GM18498 (cell line): ENCODE results near the gene PNMA8C.
"Not testable (repeated sequence)": the region's sequence is repeated elsewhere in the genome, so short reads cannot be mapped to it uniquely, and the experiment has no call there.

Source experiments
- ATAC-seq: cut with Tn5 transposase; IDR thresholded peaks from one replicate; pipeline ENCODE4 v1.9.1; 2021; ENCODE audit warnings: mild to moderate bottlenecking, moderate library complexity; ENCODE audit not compliant: unreplicated experiment

Gene PNMA8C

GRCh38 chr19:46390866-46391265, 37.9 kb downstream of the PNMA8C start:
- ATAC-seq: no peak

DNA sequence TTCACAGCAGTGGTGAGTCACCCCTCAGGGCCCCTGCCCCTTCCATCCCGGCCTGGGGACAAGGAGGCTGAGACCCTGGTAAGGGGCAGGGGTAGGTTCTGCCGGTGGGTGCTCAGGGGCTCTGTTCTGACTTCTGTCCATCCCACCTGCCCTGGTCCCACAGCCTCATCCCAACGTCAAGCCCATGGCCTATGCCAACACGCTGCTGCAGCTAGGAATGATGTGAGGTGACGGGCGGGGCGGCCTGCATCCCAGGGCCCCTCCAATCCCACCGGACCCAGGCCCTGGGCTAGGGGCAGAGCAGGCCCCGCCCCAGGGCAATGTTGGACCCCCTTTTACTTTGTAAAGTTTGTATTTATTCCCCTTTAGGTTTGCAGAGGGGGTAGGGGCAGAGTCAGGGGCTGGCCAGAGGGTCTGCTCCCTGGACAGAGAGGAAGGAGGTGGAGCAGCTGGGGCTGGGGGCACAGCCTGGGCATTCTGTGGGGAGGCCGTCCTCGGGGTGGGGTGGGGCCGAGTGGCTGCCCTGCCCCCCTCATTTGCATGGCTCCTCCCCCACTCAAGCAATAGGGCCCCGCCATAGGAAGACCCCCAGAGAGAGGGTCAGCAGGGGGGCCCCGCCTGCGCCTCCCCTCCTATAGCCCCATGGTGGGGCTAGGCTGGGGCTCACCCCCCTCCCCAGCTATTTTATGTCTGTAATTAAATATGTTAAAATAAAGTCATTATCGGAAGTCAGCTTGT, 38.4 kb downstream of the PNMA8C start:
- no peak for ATAC-seq

GRCh38 chr19:46388311-46389095, 40.2 kb downstream of the PNMA8C start:
- no peak for ATAC-seq

GRCh38 chr19:46387713-46388130, 41.0 kb downstream of the PNMA8C start:
- ATAC-seq: no peak

DNA sequence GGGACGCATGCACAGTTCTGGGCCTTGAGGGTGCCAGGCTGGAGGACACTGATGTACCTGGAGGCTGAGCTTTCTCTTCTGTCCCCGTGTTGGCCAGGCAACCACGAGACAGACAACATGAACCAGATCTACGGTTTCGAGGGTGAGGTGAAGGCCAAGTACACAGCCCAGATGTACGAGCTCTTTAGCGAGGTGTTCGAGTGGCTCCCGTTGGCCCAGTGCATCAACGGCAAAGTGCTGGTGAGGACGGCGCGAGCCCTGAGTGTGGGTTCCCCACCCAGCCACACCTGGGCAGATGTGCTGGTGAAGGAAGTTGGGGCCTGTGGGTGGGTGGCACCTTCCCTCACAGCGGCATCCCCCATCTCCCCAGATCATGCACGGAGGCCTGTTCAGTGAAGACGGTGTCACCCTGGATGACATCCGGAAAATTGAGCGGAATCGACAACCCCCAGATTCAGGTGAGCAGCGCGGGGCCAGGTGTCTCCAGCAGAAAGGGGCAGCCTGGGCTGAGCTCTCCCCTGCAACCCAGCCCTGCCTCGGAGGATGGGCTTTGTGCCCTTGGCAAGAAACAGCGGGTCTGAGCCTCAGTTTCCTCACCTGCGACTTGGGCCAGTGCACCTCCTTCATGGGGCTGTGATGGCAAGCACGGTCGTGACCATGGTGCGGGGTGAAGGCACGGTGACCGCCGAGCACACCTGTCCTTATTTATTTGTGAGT, 41.6 kb downstream of the PNMA8C start:
- no peak for ATAC-seq

DNA sequence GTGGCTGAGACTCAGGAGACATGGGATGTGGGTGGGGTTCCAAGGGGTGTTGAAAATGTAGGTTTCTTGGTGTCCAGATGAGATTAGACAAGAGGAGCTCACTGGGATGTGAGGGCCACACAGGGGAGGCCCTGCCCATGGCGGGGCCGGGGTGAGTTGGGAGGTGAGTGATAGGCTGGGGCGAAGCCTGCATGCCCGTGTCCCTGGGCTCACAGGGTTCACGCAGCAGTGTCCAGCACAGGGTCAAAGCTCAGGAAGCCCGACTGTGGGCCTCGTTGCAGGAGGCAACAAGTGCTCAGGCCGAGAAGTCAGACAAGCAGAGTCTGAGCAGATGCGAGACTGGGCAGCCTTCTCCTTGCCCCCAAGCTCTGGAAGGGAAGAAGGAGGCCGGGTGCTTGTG, 42.6 kb downstream of the PNMA8C start:
- ATAC-seq: no peak

- no peak for ATAC-seq
These were observed 43.1 kb downstream of the PNMA8C start for GRCh38 chr19:46385636-46386035.

DNA sequence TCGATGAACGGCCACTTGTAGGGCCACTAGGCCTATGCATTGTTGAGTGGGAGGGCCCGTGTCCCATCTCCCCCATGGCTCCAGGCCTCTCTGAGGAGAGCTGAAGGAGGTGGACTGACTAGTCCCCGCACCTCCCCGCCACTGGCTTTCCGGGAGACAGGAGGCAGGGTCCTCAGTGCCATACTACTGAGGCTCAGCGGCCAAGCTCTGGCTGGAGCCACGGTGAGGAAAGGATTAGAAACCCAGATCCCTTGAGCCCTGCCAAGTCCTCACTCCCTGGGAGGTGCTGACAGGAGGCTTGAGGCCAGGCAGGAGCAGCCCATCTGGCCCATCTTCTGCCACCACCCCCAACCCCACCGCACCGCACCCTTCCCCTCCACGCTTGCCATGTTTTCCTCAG, 44.3 kb downstream of the PNMA8C start:
- ATAC-seq: no peak

DNA sequence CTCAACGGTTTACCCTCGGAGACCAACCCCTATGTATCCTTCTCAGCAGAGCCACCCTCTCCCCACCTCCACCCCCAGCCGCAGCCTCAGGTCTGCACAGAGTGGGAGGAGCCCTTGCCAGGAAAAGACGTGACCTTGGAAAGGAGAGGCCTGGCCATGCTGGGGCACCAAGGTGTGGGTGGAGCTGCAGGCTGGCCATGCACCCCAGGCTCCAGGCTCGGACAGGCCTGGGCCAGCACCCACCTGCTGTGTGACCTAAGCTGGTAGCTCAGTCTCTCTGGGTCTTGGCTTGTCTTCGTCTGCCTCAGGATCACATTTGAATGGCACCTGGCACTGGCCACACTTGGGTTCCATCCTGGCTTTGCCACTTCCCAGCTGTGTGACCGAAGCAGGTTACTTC, 44.9 kb downstream of the PNMA8C start:
- no peak for ATAC-seq

GRCh38 chr19:46383171-46383815, 45.4 kb downstream of the PNMA8C start:
- ATAC-seq: no peak

DNA sequence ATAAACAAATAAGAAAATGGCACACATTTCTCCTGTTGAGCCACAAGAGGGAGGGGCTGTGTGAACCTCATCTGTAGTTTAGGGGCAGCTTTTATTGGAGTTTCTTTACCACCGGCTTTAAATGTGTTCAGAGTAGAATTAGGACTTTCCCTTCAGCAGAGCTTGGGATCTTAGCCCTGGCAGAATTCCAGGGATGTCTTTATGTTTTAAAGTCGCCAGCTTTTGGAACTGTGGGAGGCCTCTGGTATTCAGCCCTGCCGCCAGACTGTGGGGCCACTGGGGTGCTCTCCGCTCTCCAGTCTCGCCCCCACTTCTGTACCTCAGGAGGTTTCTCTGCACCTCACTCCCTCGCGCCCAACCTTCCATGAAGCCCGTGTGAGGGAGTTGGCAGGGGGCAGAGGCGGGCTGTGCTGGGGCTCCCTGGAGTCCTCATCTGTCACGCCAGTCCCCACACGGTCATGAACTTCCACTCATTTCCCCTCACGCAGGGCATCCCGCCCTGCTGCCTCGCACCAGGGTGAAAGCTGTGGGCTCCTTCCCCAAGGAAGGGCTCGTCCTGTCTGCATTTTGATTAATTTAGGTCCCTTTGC, 46.9 kb downstream of the PNMA8C start:
- ATAC-seq: no peak

GRCh38 chr19:46381346-46381745, 47.4 kb downstream of the PNMA8C start:
- no peak for ATAC-seq

DNA sequence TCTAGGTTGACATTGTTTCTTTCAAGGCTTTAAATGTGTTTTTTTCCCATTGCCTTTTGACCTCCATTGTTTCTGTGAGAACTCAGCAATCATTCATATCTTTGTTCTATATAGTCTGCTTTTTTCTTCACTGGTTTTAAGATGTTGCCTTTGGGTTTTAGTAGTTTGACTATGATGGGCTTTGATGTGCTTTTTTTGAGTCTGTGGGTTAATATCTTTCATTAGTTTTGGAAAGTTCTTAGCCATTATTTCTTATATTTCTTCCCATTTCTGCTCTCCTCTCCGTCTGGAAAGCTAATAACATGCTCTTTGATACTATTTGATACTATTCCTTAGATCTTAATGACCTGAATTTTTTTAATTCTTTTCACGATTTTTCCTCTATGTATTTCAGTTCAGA, 48.0 kb downstream of the PNMA8C start:
- ATAC-seq: no peak

DNA sequence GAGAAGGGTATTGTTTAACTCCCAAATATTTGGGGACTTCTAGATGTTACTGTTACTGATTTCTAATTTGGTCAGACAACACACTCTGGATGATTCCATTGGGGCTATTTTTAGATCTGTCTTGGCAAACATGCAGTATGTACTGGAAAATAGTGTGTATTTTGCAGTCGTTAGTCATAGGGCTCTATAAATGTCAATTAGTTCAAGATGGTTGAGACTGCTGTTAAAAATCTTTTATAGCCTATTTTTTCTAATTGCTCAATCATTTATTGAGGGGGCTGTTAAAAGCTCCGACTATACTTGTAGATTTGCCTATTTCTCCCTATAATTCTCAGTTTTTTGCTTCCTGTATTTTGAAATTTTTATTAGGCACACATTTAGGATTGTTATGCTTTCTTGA, 50.5 kb downstream of the PNMA8C start:
- no peak for ATAC-seq

GRCh38 chr19:46376241-46377153, 52.2 kb downstream of the PNMA8C start:
- no peak for ATAC-seq

GRCh38 chr19:46375476-46376067, 53.2 kb downstream of the PNMA8C start:
- ATAC-seq: not testable (repeated sequence)
